PC-9 (cell line): Measurements from ENCODE around the gene IKZF3.

Source experiments
- EZH2 ChIP-seq: fragments of 200-600 bp; sonication (generic); IDR thresholded peaks from 2 replicates; pipeline ENCODE4 v1.8.0; 2017; ENCODE audit warnings: antibody characterized with exemption, low read depth
- TF ChIP-seq, protein P1 (sequence below): fragments of 200-600 bp; sonication (generic); conservative IDR thresholded peaks from 2 replicates; pipeline ENCODE4 v1.6.1; 2017; ENCODE audit warnings: mixed run types, antibody characterized with exemption, mild to moderate bottlenecking, moderate library complexity

DNA sequence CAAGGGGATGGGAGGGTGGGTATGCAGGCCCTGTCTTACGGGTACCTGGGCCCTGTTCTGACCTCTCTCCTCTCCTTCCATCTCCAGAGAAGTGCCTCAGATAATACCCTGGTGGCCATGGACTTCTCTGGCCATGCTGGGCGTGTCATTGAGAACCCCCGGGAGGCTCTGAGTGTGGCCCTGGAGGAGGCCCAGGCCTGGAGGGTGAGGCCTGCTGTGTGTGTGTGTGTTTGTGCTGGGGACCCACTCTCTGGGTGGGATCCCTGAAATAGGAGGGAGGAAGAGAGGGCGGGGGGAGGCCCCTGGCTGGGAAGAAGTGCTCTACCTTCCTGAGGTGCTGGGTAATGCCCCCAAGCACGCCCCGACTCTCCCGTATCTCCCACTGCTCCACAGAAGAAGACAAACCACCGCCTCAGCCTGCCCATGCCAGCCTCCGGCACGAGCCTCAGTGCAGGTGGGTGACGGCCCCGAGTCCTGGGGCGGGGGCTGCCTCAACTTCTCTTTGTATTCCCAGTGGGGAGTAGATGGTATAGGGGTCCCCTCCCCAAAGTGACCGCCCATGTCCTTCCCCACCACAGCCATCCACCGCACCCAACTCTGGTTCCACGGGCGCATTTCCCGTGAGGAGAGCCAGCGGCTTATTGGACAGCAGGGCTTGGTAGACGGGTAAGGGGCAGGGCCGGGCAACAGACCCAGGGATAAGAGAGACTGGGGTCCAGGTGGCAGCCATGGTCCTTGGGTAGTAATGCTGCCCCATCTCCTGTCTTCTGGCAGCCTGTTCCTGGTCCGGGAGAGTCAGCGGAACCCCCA is 118.6 kb downstream of the IKZF3 start:
- TF ChIP-seq, protein P1, sequence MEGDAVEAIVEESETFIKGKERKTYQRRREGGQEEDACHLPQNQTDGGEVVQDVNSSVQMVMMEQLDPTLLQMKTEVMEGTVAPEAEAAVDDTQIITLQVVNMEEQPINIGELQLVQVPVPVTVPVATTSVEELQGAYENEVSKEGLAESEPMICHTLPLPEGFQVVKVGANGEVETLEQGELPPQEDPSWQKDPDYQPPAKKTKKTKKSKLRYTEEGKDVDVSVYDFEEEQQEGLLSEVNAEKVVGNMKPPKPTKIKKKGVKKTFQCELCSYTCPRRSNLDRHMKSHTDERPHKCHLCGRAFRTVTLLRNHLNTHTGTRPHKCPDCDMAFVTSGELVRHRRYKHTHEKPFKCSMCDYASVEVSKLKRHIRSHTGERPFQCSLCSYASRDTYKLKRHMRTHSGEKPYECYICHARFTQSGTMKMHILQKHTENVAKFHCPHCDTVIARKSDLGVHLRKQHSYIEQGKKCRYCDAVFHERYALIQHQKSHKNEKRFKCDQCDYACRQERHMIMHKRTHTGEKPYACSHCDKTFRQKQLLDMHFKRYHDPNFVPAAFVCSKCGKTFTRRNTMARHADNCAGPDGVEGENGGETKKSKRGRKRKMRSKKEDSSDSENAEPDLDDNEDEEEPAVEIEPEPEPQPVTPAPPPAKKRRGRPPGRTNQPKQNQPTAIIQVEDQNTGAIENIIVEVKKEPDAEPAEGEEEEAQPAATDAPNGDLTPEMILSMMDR = no peak
- no peak for TF ChIP-seq EZH2
